DOHH2 (cell line): ENCODE data around the gene GCN1.

ENCODE experiments used
- EZH2phosphoT487 ChIP-seq: fragments of 200-600 bp; sonication (generic); IDR thresholded peaks from 2 replicates; pipeline ENCODE4 v1.6.1; 2017; ENCODE audit warnings: borderline replicate concordance, mild to moderate bottlenecking, antibody characterized with exemption, low read length, moderate library complexity, mixed read lengths
- TF ChIP-seq, protein P1 (sequence below): fragments of 200-600 bp; sonication (generic); IDR thresholded peaks from one replicate; pipeline ENCODE4 v1.5.1; 2014; ENCODE audit warnings: antibody characterized with exemption, mild to moderate bottlenecking, low read depth, low read length; ENCODE audit not compliant: poor library complexity, severe bottlenecking

DNA sequence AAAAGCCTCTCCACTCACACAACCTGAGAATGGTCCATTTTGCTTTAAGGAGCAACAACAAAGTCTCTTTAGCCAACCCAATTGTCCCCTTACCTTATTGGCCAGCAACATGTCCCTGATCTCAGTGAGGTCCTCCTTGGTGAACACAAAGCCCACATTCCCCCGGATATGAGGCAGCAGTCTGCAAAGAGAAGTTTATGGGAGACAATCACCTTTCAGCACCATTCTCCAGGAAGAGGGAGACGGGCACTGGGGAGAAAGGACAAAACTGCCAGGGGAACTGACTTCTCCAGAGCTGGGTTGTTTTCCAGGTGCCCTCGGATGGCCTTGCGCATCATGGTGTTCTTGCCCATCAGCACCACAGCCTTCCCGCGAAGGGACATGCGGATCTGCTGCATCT is 4.5 kb upstream of the GCN1 start:
- TF ChIP-seq, protein P1, sequence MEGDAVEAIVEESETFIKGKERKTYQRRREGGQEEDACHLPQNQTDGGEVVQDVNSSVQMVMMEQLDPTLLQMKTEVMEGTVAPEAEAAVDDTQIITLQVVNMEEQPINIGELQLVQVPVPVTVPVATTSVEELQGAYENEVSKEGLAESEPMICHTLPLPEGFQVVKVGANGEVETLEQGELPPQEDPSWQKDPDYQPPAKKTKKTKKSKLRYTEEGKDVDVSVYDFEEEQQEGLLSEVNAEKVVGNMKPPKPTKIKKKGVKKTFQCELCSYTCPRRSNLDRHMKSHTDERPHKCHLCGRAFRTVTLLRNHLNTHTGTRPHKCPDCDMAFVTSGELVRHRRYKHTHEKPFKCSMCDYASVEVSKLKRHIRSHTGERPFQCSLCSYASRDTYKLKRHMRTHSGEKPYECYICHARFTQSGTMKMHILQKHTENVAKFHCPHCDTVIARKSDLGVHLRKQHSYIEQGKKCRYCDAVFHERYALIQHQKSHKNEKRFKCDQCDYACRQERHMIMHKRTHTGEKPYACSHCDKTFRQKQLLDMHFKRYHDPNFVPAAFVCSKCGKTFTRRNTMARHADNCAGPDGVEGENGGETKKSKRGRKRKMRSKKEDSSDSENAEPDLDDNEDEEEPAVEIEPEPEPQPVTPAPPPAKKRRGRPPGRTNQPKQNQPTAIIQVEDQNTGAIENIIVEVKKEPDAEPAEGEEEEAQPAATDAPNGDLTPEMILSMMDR = no peak
- TF ChIP-seq EZH2phosphoT487 = no peak
